Measurements from ENCODE around the gene XRCC6.
"Not testable (repeated sequence)": the region's sequence is repeated elsewhere in the genome, so short reads cannot be mapped to it uniquely, and the experiment has no call there.

Gene XRCC6
- 239 to 431 reads per million in 2 donors for total RNA-seq

DNA sequence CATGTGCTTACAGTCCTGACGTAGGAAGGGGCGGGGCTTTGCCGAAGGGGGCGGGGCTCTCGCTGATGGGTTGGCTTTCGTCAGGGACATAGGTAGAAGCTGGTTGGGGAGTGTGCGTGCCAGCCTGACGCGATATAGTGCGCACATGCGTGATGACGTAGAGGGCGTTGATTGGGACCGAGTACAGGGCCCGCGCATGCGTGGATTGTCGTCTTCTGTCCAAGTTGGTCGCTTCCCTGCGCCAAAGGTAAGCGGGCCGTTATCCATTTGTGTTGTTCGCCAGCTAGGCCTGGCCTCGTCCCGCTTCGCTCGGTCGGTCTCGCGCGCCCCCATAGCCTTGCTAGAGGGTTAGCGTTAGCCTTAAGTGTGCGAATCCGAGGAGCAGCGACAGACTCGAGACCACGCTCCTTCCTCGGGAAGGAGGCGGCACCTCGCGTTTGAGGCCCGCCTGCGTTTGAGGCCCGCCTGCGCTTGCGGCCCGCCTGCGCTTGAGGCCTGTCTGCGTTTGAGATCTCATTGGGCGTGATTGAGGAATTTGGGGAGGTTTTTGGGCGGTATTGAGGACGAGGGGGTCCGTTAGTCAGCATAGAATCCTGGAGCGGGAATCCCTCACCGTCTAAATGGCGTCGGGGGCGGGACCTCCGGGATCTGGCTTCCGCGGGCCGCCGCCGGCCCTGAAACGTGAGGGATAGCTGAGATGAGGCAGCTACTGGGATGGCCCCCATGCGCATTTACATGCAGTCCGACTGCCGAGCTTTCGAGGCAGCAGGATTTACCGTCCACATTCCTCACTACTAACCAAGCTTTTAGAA, at the start of gene XRCC6:
XRCC6 (plus strand) TSS at position 197 of the 812 bp plus-strand sequence. CDS start 710 bp downstream, outside the sequence.
- peak; percentile 100 for DNase-seq

DNA sequence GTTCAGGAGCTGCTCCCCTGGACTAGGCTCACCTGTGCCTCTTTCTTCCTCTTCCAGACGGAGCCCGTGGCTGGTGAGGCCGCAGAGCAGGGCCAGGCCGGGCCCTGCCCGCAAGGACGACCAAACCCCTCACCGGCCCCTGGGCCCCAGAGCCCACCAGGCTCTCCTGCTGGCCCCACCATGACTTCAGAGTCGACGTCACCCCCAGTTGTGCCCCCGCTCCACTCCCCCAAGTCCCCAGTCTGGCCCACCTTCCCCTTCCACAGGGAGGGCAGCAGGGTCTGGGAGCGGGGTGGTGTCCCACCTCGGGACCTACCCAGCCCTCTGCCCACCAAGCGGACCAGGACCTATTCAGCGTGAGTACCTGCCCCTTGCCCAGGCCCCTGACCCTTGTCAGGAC, 49.3 kb upstream of the XRCC6 start:
- no peak for DNase-seq

DNA sequence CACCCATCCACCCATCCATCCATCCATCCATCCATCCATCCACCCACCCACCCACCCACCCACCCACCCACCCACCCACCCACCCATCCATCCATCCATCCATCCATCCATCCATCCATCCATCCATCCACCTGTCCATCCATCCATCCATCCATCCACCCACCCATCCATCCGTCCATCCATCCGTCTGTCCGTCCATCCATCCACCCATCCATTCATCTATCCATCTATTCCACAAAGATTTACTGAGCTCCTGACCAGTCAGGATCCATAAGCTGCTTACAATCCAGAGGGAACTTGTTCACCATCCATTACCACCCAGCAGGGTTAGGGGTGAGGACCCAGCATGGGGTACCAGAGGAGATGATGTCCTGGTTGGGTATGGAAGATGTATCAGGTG, 48.8 kb upstream of the XRCC6 start:
- DNase-seq, result not testable (repeated sequence)

DNA sequence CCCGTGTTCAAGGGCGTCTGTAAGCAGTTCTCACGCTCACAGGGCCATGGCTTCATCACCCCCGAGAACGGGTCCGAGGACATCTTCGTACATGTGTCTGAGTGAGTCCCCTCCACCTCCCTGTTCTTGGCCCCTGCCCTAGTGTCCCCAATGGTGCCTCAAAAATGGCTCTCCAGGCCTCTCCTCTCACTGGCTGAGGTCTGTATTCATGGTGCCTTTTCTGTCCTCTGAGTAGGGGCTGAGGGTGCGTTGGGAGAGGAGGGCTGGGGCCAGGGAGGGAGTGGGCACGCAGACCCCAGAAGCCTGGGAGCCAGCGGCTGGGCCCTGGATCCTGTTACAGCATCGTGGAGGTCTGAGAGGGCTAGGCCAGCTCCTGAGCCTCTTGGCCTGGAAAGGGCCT, 47.4 kb upstream of the XRCC6 start:
- no peak for DNase-seq

DNA sequence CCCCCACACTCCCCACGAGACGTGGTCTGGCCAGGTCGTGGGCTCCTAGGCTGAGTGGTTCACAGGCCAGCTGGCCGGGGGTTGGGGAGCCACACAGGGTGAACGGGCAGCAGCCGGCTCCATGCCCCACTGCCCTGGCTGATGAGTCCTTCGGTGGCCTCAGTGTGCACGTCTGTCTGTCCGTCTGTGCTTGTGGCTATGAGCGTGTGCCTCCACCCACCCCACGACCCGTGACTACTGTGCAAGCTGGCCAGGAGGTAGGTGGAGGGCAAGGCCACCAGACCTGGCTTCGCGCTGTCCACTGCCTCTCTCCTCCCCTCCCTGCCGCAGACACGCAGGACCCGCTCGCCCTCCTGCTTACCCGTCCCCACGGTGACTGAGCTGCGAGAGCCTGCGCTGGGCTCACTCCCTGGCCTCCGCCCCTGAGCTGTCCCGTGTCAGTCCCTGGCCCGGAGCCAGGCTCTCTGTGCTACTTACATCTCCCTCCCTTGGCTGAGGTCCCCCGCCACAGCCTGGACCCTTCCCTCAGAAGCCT, 46.2 kb upstream of the XRCC6 start:
- no peak for DNase-seq

DNA sequence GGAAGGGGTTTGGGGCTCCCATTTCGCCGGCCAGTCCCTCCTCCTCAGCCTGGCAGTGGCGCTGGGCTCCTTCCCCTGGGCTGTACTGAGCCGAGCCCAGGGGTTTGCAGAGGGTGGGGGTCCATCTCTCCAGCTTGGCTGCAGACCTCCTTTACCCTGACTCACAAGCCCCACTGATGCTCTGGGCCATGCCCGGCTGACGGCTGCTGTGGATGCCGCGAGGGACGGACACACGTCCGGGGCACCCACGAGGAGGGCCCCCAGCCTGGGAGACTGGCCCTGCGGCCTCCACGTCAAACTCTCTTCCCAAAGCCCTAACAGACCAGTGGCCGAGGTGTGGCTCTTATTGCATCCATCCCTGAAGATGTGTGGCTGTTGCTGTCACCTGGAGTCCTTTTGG, 45.6 kb upstream of the XRCC6 start:
- DNase-seq, result no peak

DNA sequence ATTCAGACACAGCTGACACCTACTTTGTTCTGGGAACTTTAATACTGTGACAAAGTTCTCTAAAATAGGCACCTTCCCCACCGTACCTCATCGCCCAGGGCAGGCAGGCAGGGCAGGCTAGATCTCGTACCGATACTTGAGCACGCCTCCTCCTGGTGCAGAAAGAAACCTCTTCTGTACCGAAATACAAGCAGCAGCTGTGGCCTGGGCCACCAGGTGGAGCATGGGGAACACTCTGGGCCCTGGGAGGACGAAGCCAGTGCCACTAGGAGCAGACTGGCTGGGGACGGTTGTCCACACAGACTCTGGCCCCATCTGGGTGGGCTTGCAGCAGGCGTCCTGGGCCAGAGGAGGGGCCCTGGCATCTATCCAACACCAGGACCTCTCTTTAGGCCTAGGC, 44.2 kb upstream of the XRCC6 start:
- peak; percentile 8 for DNase-seq

DNA sequence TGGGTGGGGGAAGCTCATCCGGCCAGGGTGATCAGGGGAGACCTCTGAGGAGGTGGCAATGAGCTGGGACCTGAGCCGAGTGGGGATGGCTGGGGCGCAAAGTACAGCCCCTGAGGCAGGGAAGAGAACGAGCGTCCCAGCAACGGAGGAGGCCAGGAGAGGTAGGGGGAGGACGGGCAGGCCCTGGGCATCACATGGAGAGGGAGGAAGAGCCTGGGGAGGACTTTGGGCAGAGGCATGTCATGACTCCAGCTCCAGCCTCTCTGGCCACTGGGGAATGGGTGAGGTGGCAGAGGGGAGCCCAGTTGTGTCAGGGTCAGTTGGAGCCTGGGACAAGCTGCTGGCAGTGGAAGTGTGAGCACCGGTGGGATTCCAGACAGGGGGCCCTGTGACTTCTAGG, 43.0 kb upstream of the XRCC6 start:
- DNase-seq, result no peak

DNA sequence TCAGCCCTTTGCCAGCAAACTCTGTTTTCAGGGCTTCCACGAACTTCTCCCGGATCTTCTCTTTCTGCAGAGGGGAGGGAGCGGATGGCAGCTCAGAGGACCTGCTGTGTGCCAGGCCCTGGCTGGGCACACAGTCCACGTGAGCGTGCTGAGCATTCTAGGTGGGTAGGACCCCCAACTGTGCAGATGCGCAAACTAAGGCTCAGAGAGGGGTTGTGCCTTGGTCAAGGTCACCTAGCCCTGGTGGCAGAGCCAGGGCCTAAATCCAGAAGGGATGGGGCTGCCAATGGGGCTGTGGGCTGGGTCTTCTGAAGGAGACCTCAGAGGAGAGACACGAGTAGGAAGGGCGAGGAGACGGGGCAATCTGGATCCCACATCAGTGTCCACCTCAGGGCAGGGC, 42.3 kb upstream of the XRCC6 start:
- DNase-seq, result no peak

DNA sequence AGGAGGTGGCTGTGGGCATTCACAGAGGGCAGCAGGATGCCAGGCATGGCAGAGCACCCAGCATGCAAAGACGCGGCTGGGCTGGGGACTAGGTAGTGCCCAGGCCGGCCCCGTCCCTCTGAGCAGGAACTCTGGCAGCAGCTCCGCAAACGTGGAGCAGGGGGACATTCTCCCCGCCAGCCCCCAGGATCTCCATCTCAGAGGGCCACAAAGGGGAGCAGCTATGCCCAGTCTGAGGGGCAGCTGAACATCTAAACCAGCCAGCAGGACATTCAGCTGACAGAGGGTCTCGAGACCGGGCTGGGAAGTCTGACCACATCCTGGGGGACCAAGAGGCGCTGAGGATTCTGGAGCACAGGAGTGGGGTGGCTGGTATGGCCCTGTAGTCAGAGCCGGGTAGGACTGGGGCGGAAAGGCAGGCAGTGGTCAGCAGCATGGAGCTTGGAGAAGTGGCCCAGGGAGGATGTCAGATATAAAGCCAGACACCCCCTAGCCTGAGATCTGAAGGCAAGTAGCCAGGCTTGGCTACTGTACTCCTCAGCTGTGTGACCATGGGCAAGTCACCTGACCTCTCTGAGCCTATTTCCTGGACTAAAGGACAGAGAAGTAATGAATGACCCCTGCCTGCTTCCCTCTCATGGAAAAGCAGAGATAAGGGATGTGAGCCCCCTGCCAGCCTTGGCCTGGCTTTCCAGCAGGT, 41.6 kb upstream of the XRCC6 start:
- no peak for DNase-seq

DNA sequence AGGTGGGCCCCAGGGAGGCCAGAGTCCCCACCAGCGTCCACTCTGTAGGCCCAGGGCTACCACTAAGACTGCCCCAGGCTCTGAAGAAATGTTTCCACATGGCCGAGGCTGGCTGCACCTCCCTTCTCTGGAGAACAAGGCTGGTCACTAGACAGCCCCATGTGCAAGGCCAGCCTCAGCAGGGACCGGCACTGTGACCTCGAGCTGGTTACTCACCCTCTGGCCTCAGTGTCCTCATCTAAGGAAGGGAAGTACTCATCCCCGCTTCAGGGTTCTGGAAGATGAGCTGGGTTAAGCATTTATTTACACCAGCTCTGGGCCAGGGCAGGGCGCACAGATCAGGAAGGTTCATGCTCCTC, 41.1 kb upstream of the XRCC6 start:
- no peak for DNase-seq

DNA sequence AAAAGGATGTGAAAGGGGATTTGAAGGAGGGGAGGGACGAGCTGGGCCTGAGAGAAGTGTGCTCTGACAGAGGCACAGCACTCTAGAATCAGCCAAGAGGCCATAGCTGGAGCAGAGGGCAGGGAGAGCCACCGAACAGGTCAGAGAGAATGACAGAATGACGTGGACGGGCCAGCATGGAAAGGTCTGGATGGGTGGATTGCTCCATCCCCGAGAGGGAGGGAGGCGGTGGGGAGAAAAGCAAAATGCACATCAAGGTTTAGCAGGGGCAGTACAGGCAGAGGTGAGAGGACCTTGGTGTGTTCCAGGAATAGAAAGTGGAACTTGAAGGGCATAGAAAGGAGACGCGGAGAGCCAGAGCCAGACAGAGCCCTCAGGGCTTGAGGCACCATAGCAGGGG, 38.4 kb upstream of the XRCC6 start:
- DNase-seq, result no peak

DNA sequence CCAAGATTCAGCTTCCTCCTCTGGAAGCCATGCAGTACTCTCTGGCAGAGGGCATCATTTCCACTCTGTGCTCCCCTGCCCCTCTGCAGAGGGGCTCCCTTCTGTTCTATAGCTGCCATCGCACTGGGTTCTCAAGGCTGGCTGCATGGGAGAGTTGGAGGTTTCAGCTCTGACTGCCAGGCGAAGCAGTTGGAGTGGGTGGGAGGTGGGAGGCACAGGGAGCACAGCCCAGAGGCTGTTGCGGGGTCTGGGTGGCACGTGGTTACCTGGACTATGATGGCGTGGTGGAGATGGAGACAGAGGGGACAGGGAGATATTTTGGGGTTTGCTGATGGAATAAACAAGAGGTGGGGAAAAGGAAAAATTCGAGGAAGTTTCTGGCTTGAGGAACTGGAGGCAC, 36.2 kb upstream of the XRCC6 start:
- no peak for DNase-seq

DNA sequence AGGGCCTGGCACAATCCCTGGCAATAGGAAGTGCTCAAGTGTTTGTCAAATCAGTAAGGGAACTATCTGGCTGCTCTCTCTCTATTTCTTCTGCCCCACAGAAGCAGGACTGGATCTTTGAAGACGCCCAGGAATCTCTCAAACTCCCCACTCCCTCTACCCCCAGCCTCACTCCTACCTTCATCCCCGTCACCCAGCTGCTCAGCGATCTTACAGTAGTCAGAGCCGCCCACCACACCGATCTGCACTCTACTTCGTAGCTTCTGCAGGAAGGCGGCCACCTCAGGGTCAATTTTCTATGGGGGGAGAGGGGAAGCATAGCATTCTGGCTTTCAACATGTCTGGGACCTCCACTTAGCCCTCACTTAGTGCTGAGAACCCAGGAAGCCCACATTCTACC, 35.2 kb upstream of the XRCC6 start:
- no peak for DNase-seq

DNA sequence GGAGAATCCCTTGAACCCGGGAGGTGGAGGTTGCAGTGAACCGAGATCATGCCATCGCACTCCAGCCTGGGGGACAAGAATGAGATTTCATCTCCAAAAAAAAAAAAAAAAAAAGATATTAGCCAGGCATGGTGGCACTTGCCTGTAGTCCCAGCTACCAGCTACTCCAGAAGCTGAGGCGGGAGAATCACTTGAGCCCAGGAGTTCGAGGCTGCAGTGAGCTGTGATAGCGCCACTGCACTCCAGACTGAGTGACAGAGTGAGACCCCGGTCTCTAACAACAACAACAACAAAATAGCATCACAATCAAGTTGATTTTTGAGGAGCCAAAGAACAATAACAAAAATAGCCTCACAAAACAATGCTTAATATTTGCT, 33.8 kb upstream of the XRCC6 start:
- DNase-seq, result no peak

DNA sequence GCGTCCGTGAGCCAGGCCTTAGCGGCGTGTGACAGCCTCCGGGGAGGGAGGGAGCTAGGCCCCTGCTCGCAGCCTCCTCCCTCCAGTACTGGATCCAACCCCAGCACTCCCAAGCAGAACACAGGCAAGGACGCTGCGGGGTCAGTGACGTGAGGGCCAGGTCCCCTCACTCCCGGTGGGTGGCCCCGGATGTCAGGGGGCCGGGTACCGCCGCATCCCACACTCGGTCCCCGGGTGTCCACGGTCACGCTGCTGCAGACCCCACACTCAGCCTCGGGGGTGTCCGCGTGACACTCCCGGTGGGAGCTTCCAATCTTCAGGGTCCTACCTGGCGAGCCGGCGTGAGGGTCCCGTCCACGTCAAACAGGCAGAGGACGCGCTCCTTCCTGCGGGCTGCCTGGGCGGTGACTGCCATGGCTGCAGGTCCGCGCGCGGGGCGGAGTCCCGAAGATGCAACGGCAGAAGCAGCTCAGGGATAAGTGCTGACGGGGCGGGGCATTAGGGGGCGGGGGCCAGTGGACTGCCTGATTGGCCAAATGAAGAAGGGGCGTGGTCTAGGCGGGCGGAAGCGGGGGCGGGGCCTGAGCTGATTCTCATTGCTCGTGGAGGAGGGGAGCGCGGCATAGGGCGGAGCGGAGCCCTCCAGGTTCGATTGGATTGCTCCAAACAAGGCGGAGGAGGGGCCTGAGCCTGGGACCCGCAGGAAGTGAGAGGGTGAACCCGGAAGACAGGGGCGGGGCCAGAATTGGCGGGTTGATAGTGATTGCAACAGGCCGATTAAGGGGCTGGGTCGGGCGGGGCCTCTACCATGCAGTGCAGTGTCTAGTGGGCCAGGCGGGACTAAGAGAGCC, 31.5 kb upstream of the XRCC6 start, which contains the start of gene PMM1:
PMM1 (minus strand) TSS at position 450 of the 851 bp plus-strand sequence; CDS start at position 415, 35 bp downstream.
- DNase-seq, result peak; percentile 100

DNA sequence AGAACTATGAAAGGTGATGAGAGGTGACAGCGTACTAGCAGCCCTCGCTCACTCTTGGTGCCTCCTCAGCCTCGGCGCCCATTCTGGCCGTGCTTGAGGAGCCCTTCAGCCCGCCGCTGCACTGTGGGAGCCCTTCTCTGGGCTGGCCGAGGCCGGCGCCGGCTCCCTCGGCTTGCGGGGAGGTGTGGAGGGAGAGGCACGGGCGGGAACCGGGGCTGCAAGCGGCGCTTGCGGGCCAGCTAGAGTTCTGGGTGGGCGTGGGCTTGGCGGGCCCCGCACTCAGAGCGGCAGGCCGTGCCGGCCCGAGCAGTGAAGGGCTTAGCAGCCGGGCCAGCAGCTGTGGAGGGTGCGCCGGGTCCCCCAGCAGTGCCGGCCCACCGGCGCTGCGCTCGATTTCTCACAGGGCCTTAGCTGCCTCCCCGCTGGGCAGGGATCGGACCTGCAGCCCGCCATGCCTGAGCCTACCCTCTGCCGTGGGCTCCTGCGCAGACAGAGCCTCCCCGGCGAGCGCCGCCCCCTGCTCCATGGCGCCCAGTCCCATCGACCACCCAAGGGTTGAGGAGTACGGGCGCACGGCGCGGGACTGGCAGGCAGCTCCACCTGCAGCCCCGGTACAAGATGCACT, 27.6 kb upstream of the XRCC6 start:
- not testable (repeated sequence) for DNase-seq

DNA sequence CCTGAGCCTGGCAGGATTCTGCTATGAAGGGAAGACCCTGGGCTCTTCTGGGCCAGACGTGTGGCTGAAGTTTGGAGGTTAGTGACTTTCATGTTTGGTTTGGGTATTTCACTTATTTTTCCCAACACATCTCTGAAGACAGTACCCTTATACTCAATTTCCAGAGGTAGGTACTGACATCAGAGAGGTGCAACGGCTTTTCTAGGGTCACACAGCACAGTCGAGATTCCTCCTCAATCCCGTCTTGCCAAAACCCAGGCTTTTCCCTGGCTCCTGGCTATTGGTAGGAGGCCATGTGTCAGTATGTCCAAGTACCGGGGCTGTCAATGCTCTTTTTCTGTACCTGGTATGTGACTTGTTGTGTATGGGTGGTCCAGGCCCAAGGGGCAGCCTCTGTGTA, 25.4 kb upstream of the XRCC6 start:
- no peak for DNase-seq

DNA sequence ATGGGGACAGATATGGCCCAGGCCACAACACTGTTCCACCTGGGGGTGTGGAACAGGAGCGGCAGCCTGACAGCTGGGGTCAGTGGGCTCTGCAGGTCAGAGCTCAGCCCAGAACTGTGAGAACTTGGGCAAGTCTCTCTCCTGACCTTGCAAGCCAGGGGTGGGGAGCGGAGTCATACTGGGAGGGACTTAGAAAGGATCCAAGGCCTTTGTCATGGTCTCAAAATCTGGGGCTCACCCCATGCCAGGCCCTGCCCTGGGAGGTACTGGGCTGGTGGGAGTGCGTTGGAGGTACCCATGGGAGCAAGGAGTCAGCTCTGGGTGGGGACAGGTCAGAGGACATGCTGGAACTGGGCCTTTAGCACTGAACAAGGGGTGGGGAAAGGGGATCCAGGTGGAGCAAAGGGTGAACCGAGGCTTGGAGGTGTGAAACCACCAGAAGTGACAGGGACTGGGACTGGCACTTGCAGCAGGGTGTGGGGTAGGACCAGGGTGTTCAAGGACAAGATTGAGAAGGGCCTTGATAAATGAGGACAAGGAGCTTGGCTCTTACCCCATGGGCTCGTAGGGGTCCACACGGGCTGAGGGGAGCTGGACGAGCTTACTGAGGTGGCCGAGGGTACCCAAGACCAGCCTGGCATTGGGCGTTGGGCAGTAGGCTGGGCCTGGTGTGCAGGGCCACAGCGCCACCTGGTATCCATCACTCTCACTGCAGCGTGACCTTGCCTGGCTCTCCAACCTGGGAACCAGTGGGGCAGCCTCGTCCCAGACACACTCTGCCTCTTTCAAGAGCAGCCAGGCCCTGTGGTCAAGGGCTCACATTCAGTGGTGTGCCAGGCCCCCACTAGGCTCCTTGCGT, 24.1 kb upstream of the XRCC6 start:
- peak; percentile 9 for DNase-seq

DNA sequence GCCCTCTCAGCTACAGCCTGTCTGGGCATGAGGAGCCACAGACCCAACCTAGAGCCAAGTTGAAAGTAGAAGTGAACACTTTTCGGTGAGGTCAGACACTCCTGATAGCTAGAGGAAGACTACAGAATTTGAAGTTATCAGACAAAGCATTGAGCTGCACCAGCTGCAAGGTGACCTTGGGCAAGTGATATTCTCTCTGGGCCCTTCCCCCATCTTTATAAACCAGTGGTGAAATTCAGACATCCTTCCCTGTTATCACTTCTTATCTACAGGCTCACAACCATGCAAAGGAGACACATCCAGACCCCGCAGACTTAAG, 23.5 kb upstream of the XRCC6 start:
- DNase-seq, result no peak

DNA sequence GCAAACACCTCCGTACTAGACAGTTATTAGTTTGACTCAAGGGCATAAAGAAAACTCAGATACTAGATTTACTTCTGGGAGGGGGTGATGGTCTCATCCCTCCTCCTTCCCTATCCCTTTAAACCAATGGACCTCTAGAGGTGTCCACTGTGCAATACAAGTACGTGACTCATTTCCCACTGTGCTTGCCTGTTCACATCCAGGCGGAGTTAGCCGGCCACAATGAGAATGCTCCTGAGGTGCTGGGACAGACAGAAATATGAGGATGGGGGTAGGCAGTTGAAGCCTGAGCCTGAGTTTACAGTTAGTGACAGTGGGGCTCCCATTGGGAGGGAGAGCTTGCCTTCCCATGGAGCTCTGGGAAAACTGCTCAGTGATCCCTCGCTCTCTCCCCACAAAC, 23.0 kb upstream of the XRCC6 start:
- DNase-seq, result no peak

Data from T-helper 9 cell (primary cell).